HEK293T (cell line): Measurements from ENCODE around the gene FREY1.

ENCODE experiments used
- BHLHE40 ChIP-seq: fragments of 450-650 bp; IDR thresholded peaks from 2 replicates; pipeline ENCODE4 v1.6.1; 2016; ENCODE audit warnings: mild to moderate bottlenecking, moderate library complexity, borderline replicate concordance
- ELF4 ChIP-seq: fragments of 450-650 bp; IDR thresholded peaks from 2 replicates; pipeline ENCODE4 v1.6.1; 2017; ENCODE audit warnings: antibody characterized with exemption
- FOXA1 ChIP-seq: fragments of 450-650 bp; IDR thresholded peaks from 2 replicates; pipeline ENCODE4 v1.6.1; 2016; ENCODE audit warnings: mild to moderate bottlenecking
- FOXK2 ChIP-seq: fragments of 450-650 bp; IDR thresholded peaks from 2 replicates; pipeline ENCODE4 v1.6.1; 2016; ENCODE audit warnings: mild to moderate bottlenecking
- HDGF ChIP-seq: fragments of 450-650 bp; IDR thresholded peaks from 2 replicates; pipeline ENCODE4 v1.6.1; 2017; ENCODE audit warnings: antibody characterized with exemption, borderline replicate concordance
- NFRKB ChIP-seq: fragments of 450-650 bp; IDR thresholded peaks from 2 replicates; pipeline ENCODE4 v1.6.1; 2016; ENCODE audit warnings: mild to moderate bottlenecking, moderate library complexity
- SP1 ChIP-seq: fragments of 450-650 bp; IDR thresholded peaks from 2 replicates; pipeline ENCODE4 v1.6.1; 2017
- TARDBP ChIP-seq: fragments of 450-650 bp; IDR thresholded peaks from 2 replicates; pipeline ENCODE4 v1.6.1; 2016
- ZNF384 ChIP-seq: fragments of 450-650 bp; IDR thresholded peaks from 2 replicates; pipeline ENCODE4 v1.6.1; 2016

- TF ChIP-seq FOXA1 (no peak), BHLHE40 (no peak), ELF4 (no peak), SP1 (no peak), TARDBP (no peak), ZNF384 (no peak), HDGF (no peak), NFRKB (no peak), FOXK2 (no peak)
Measured at GRCh38 chr11:45858751-45859398, 48.2 kb downstream of the FREY1 start.
